ENCODE measurements around the gene PLD3.
"Not testable (repeated sequence)": the region's sequence is repeated elsewhere in the genome, so short reads cannot be mapped to it uniquely, and the experiment has no call there.

Gene PLD3

GRCh38 chr19:40365613-40366401 is 17.3 kb downstream of the PLD3 start:
- peak; percentile 67 for DNase-seq

GRCh38 chr19:40366697-40367561 is 18.4 kb downstream of the PLD3 start:
- peak; percentile 73 for DNase-seq

- no peak for DNase-seq
Observed at GRCh38 chr19:40367577-40368434, 19.3 kb downstream of the PLD3 start.

- DNase-seq = no peak
Observed at GRCh38 chr19:40369797-40370196, 21.3 kb downstream of the PLD3 start.

DNA sequence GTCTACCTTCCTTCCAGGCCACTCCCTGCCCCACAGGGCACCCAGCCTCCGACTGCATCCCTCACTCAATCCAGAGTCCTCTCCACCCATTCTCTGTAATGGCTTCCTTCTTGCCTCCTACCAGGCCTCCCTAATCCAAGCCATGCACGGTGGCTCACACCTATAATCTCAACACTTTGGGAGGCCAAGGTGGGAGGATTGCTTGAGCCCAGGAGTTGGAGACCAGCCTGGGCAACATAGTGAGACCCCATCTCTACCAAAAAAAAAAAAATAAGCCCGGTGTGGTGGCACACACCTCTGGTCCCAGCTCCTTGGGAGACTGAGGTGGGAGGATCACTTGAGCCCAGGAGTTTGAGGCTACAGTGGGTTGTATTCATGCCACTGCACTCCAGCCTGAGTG is 21.8 kb downstream of the PLD3 start:
- DNase-seq = not testable (repeated sequence)

GRCh38 chr19:40370997-40371801 is 22.7 kb downstream of the PLD3 start:
- peak; percentile 36 for DNase-seq

- no peak for DNase-seq
Observed at GRCh38 chr19:40371802-40372122, 23.3 kb downstream of the PLD3 start.

DNA sequence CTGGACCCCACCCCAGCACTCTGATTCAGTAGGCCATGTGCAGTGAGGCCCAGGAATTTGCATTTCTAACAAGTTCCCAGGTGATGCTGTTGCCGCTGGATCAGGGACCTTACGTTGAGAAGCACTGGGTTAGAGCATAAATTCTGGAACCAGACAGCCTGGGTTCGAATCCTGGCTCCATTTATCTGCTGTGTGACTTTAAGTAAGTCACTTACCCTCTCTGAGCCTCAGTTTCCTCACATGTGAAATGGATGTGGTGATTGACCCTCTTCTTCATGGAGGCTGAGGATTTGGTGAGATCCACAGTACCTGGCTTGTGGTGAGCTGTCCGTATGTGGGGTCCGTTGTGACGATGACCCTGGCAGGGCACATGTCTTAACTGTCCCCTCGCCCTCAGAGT is 25.6 kb downstream of the PLD3 start:
- DNase-seq = no peak

- peak; percentile 16 for DNase-seq
Observed at GRCh38 chr19:40376286-40376862, 27.9 kb downstream of the PLD3 start.

DNA sequence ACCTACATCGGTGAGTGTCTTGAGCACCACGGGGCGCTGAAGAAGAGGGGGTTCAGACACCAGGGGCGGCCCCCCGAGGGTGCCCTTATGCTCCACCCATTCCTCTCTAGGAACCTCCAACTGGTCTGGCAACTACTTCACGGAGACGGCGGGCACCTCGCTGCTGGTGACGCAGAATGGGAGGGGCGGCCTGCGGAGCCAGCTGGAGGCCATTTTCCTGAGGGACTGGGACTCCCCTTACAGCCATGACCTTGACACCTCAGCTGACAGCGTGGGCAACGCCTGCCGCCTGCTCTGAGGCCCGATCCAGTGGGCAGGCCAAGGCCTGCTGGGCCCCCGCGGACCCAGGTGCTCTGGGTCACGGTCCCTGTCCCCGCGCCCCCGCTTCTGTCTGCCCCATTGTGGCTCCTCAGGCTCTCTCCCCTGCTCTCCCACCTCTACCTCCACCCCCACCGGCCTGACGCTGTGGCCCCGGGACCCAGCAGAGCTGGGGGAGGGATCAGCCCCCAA is 29.4 kb downstream of the PLD3 start:
- no peak for DNase-seq

DNA sequence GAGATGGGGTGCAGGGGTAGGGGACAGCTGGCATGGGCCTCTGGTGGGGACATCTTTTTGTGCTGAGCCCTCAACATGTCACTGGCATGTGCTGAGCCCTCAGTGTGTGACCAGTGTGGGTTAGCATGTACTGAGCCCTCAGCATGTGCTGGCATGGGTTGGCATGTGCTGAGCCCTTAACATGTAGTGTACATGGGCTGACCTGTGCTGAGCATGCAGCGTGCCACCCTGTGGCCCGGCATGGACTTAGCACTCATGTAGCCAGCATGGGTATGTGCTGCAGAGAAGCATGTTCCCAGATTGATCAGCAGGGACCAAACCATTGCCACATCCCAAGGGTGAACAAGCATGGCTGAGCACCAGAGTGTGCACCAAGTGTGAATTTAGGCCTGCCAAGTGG is 30.0 kb downstream of the PLD3 start:
- no peak for DNase-seq

DNA sequence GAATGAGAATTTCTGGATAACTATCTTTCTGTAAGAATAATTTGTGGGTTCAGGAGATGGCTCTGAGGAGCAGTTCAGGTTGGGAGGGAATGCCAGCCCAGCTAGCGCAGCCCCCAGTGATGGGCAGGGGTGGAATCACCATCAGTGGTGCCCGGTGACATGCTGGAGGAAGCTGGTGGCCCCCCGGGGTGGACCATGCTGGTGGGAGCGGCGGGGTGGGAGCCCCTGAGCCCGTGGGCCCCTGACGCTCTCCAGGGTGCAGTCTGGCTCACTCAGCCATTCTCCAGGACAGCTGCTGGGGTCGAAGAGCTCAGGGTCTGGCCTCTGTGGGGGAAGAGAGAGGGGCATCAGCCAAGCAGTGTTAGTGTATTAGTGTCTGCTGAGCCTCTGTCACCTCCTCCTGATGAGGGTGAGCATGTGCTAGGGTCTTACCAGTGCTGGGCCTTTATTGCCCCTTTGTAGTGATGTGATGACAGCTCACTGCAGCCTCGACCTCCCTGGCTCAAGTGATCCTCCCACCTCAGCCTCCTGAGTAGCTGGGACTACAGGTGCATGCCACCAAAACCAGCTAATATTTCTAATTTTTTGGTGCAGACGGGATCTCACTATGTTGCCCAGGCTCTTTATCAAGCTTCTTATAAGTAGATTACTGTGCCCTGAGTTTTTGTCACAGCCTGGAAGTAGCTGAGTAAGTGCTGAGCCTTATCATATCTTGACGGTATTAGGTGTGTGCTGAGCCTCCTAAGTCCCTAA is 31.1 kb downstream of the PLD3 start:
- no peak for DNase-seq

- DNase-seq = no peak
Observed at GRCh38 chr19:40380199-40381037, 31.9 kb downstream of the PLD3 start.

GRCh38 chr19:40381321-40381720 is 32.8 kb downstream of the PLD3 start:
- DNase-seq = no peak

- DNase-seq = no peak
Observed at GRCh38 chr19:40383668-40384248, 35.3 kb downstream of the PLD3 start.

- no peak for DNase-seq
Observed at GRCh38 chr19:40387155-40387554, 38.7 kb downstream of the PLD3 start.

DNA sequence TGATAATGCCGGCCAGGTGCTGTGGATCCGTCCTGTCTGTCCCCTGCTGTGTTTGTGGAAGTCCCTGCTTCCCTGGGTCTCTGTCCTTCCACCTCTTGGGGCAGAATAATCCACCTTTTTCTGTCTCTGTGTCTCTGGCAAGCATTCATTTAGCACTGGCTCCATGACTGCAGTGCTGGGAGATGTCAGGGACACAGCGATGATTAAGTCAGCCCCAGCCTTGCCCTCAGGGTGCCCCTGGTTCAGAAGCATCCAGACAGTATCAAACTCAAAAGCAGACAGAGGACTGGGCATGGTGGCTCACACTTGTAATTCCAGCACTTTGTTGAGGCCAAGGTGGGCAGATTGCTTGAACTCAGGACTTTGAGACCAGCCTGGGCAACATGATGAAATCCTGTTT is 40.0 kb downstream of the PLD3 start:
- DNase-seq = no peak

DNA sequence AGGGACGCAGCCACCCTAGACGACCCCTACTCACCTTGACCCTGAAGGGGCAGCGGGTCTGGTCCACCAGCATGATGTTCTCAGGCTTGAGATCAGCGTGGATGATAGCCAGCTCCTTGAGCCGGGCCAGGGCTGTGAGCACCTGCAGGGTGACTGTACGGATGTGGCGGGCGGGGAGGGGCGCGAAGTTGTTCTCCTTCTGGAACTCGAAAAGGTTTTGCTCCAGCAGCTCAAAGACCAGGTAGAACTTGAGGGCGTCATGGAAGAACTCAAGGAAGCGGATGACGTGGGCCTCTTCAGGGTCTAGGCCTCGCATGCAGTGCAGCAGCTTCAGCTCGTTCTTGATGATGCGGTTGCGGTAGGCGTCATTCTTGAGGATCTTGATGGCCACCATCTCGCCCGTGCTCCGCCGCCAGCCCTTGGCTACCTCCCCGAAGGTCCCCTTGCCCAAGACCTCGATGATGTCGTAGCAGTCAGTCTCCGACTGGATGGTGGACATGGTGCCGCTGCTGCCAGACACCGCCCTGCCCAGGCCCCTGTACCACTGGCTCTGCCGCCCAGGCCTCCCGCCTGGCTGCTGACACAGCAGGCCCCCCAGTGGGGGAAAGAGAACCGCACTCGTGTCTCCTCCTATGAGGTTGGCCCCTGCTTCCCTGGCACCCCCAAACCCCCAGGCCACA is 41.0 kb downstream of the PLD3 start:
- DNase-seq = no peak

GRCh38 chr19:40390084-40390742 is 41.7 kb downstream of the PLD3 start, which contains the start of gene HIPK4:
TSS of gene HIPK4 (minus strand) at chr19:40390181. CDS start at chr19:40389902, 279 bp downstream.
- no peak for DNase-seq

All from MV-4-11 (cell line).